A549 (cell line): ENCODE results near the gene UMODL1. TPM values are rescaled to one million over a fixed set of nuclear protein-coding genes. Genes with fewer than 3 reads are reported as not detected.

ENCODE experiments used
- ATAC-seq, 2 experiments: fragments of 200-7000 bp in 1 of 2; fragments of >200 bp in 1 of 2; cut with Nextera tagmentation in 1 of 2; cut with Tn5 transposase in 1 of 2; 3 replicates each; pipeline versions ENCODE4 v1.8.0 to v1.9.1; 2018 to 2020; ENCODE audit warnings: mild to moderate bottlenecking in 1 of 2, moderate library complexity in 1 of 2
- CTCF ChIA-PET: fragments of 300-600 bp; sonication (Branson Sonifier 250); formaldehyde crosslinking; extraction: SDS; loops from one replicate; lab custom pipeline; 2021; ENCODE audit warnings: antibody characterized with exemption, inconsistent platforms; lab: Yijun Ruan, JAX
- POLR2A ChIA-PET: fragments of 350-600 bp; formaldehyde crosslinking; extraction: SDS; loops from one replicate; lab custom pipeline; 2021; ENCODE audit warnings: antibody characterized with exemption, inconsistent platforms; lab: Yijun Ruan, JAX
- DNase-seq, 2 experiments: peaks; one replicate each; pipeline versions ENCODE4 v3.0.0 to v3.0.0-alpha.2; 2011 to 2016; ENCODE audit warnings: low read depth in 1 of 2, low spot score in 1 of 2
- FAIRE-seq: peaks from 2 replicates; lab custom pipeline; 2011; peaks lifted over from hg19 to GRCh38; lab: Jason Lieb, UNC
- H3K27ac ChIP-seq, 2 experiments: fragments of >200 bp; sonication (Bioruptor Twin); formaldehyde crosslinking; 3 replicates each; pipeline ENCODE4 v1.5.1; 2016 to 2017
- H3K4me1 ChIP-seq: fragments of >200 bp; sonication (Bioruptor Twin); formaldehyde crosslinking; 3 replicates; pipeline ENCODE4 v1.6.1; 2016
- H3K4me2 ChIP-seq: fragments of >200 bp; sonication (Bioruptor Twin); formaldehyde crosslinking; 3 replicates; pipeline ENCODE4 v1.6.1; 2016
- H3K4me3 ChIP-seq: fragments of >200 bp; sonication (Bioruptor Twin); formaldehyde crosslinking; 3 replicates; pipeline ENCODE4 v1.5.1; 2016
- H3K9me3 ChIP-seq: fragments of >200 bp; sonication (Bioruptor Twin); formaldehyde crosslinking; 3 replicates; pipeline ENCODE4 v1.6.1; 2016
- CBX2 ChIP-seq: fragments of 200-600 bp; sonication (generic); IDR thresholded peaks from 2 replicates; pipeline ENCODE4 v1.6.1; 2016; ENCODE audit warnings: low read depth, mild to moderate bottlenecking, borderline replicate concordance
- CBX8 ChIP-seq: fragments of 200-600 bp; sonication (generic); IDR thresholded peaks from 2 replicates; pipeline ENCODE4 v1.6.1; 2016
- CHD4 ChIP-seq: fragments of 200-600 bp; sonication (generic); IDR thresholded peaks from 2 replicates; pipeline ENCODE4 v1.6.1; 2016; ENCODE audit warnings: antibody characterized with exemption, mild to moderate bottlenecking, borderline replicate concordance
- EHF ChIP-seq: fragments of 250-450 bp; sonication (Bioruptor Pico); IDR thresholded peaks from 2 replicates; pipeline ENCODE4 v1.5.0; 2020; ENCODE audit warnings: mild to moderate bottlenecking
- ESRRA ChIP-seq: fragments of 150-350 bp; IDR thresholded peaks from 2 replicates; pipeline ENCODE4 v1.6.1; 2014; ENCODE audit warnings: mild to moderate bottlenecking, low read length, borderline replicate concordance
- FOXS1 ChIP-seq: fragments of 250-450 bp; sonication (Bioruptor Pico); IDR thresholded peaks from 2 replicates; pipeline ENCODE4 v1.5.0; 2020; ENCODE audit warnings: mild to moderate bottlenecking, moderate library complexity
- GATA3 ChIP-seq: IDR thresholded peaks from 2 replicates; pipeline ENCODE4 v1.6.1; 2012; ENCODE audit warnings: borderline replicate concordance
- HOXB13 ChIP-seq: fragments of 250-450 bp; sonication (Bioruptor Pico); IDR thresholded peaks from 2 replicates; pipeline ENCODE4 v1.5.0; 2020; ENCODE audit warnings: low read depth, mild to moderate bottlenecking, moderate library complexity
- JUNB ChIP-seq: fragments of >200 bp; sonication (Bioruptor Twin); formaldehyde crosslinking; IDR thresholded peaks from 2 replicates; pipeline ENCODE4 v1.6.1; 2016
- KDM5A ChIP-seq: fragments of 200-600 bp; sonication (generic); IDR thresholded peaks from 2 replicates; pipeline ENCODE4 v1.6.1; 2016; ENCODE audit warnings: antibody characterized with exemption, mild to moderate bottlenecking
- MAFK ChIP-seq: fragments of 450-650 bp; IDR thresholded peaks from 2 replicates; pipeline ENCODE4 v1.6.1; 2014; ENCODE audit not compliant: partially characterized antibody
- MYC ChIP-seq: IDR thresholded peaks from 2 replicates; pipeline ENCODE4 v1.6.1; 2012; ENCODE audit warnings: mild to moderate bottlenecking, inconsistent platforms, low read length, improper control_type of control experiment, borderline replicate concordance
- NFE2L2 ChIP-seq: fragments of 150-350 bp; conservative IDR thresholded peaks from 2 replicates; pipeline ENCODE4 v1.6.1; 2014; ENCODE audit warnings: low read length
- NPAS2 ChIP-seq: fragments of 250-450 bp; sonication (Bioruptor Pico); IDR thresholded peaks from 2 replicates; pipeline ENCODE4 v1.8.0; 2022; ENCODE audit warnings: mild to moderate bottlenecking, moderate library complexity, borderline replicate concordance
- POLR2A ChIP-seq: IDR thresholded peaks from 2 replicates; pipeline ENCODE4 v1.6.1; 2012; ENCODE audit warnings: mild to moderate bottlenecking, low read length
- RAD21 ChIP-seq, 2 experiments: fragments of >200 bp in 1 of 2; sonication (Bioruptor Twin) in 1 of 2; formaldehyde crosslinking in 1 of 2; IDR thresholded peaks in 1 of 2; conservative IDR thresholded peaks in 1 of 2; 2 replicates in 1 of 2; 3 replicates in 1 of 2; pipeline ENCODE4 v1.6.1; 2012 to 2018; ENCODE audit warnings: inconsistent platforms in 1 of 2
- RFX5 ChIP-seq: fragments of 450-650 bp; IDR thresholded peaks from 2 replicates; pipeline ENCODE4 v1.7.1; 2014; ENCODE audit warnings: antibody characterized with exemption, mild to moderate bottlenecking, moderate library complexity
- RNF2 ChIP-seq: fragments of 200-600 bp; sonication (generic); IDR thresholded peaks from 2 replicates; pipeline ENCODE4 v1.6.1; 2016; ENCODE audit warnings: low read depth, mild to moderate bottlenecking, antibody characterized with exemption, moderate library complexity, borderline replicate concordance
- TFCP2L1 ChIP-seq: fragments of 250-450 bp; sonication (Bioruptor Pico); IDR thresholded peaks from 2 replicates; pipeline ENCODE4 v1.5.0; 2021; ENCODE audit warnings: mild to moderate bottlenecking
- ZFP36 ChIP-seq: fragments of 450-650 bp; IDR thresholded peaks from 2 replicates; pipeline ENCODE4 v1.6.1; 2014; ENCODE audit warnings: borderline replicate concordance; ENCODE audit not compliant: partially characterized antibody
- ZNF302 ChIP-seq: fragments of 250-450 bp; sonication (Bioruptor Pico); IDR thresholded peaks from 2 replicates; pipeline ENCODE4 v1.9.0; 2021; ENCODE audit warnings: inconsistent platforms, mild to moderate bottlenecking, moderate library complexity
- ZSCAN20 ChIP-seq: fragments of 250-450 bp; sonication (Bioruptor Pico); IDR thresholded peaks from 2 replicates; pipeline ENCODE4 v1.8.0; 2022; ENCODE audit warnings: mild to moderate bottlenecking, moderate library complexity
- WGBS: methylation state at CpG from one replicate; pipeline ENCODE4 v1.1.6; 2017; ENCODE audit errors: missing lambda C conversion rate; 5-methylcytosine and 5-hydroxymethylcytosine counted together
- polyA plus RNA-seq, 4 experiments: library from polyadenylated mRNA; depleted of rRNA in 3 of 4; stranded (reverse); fragments of >200 nt; fragmentation: RNase III in 1 of 4; extraction: RNeasy Plus Mini Kit Qiagen cat#74134 plus additional on column Dnase treatment in 1 of 4; gene quantifications; 2 replicates in 3 of 4; 3 replicates in 1 of 4; pipeline ENCODE4 v1.2.3, GENCODE V29; 2011 to 2017
- TF ChIP-seq, protein P1 (sequence below): fragments of >200 bp; sonication (Bioruptor Twin); formaldehyde crosslinking; IDR thresholded peaks from 2 replicates; pipeline ENCODE4 v1.6.1; 2016
- TF ChIP-seq, protein P2 (sequence below): IDR thresholded peaks from 2 replicates; pipeline ENCODE4 v1.6.1; 2012; ENCODE audit warnings: low read depth, borderline replicate concordance
- TF ChIP-seq, protein P3 (sequence below): fragments of 250-450 bp; sonication (Bioruptor Pico); IDR thresholded peaks from 2 replicates; pipeline ENCODE4 v1.5.0; 2020; ENCODE audit warnings: low read depth, mild to moderate bottlenecking, moderate library complexity
- TF ChIP-seq, protein P4 (sequence below): fragments of 200-600 bp; sonication (generic); IDR thresholded peaks from 2 replicates; pipeline ENCODE4 v1.6.1; 2016; ENCODE audit warnings: antibody characterized with exemption, mild to moderate bottlenecking, moderate library complexity

Gene UMODL1
- polyA plus RNA-seq, 2 of the 4 experiments (the other 2 are of a cell fraction): not detected

DNA sequence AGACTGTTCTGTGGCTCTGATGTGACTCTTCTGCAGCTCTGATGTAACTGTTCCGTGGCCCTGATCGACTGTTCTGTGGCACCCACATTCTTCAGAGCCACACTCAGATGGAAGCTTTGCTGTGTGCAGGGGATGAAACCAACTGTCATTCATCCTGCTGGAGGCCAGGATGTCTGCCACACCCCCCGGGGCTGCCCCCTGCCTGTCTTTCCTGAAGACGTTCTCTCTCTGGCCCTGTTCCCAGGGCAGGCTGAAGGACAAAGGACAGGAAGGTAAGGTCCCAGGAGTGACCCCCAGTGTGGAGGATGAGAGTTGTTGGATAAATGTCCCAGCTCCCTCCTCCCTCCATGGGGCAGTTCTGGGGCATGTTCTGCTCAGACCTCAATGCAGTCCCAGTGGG is 29.4 kb upstream of the UMODL1 start (continued):
- TF ChIP-seq MAFK (no peak), MYC (no peak), EHF (no peak), JUNB (no peak)

DNA sequence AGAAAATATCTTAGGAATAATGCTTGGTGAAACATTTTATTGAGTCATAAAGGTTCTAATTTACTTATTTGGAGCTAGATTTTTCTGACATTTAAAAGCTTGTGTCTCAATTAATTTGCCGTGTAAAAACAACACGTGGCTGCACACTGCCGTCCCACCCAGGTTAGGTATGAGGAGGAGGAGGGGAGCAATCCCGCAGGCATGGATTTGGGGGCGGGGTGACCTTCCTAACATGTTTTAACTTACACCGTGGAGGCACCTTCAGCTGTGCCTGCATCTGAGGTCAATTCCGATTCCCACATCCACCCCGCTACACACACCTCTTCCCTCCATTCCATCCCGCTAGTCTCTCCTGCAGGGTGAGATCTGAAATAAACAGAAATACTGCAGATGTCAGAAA is 28.5 kb upstream of the UMODL1 start:
- H3K4me1 ChIP-seq: peaks cover 5% of the 10 kb centered on the region; the same call in 2 of the 3 replicates
- WGBS: 60% methylated on average over 9 of the region's 9 CpGs
- POLR2A ChIA-PET: no interaction called here
- CTCF ChIA-PET: interaction anchor here (1.3 kb wide), 1 partner anchor 74 kb away, joined by 3 read pairs; no protein-coding TSS in a partner anchor
- FAIRE-seq: no peak
- no peak for DNase-seq
- H3K27ac ChIP-seq: no peak overlapping the region
- no peaks in the 10 kb centered on the region for H3K9me3 ChIP-seq
- no peak overlapping the region for H3K4me3 ChIP-seq
- TF ChIP-seq ZNF302 (no peak), RFX5 (no peak), ZSCAN20 (CRISPR knock-in tag) (no peak), NPAS2 (CRISPR knock-in tag) (no peak)
- no peak for ATAC-seq
- no peak overlapping the region for H3K4me2 ChIP-seq

DNA sequence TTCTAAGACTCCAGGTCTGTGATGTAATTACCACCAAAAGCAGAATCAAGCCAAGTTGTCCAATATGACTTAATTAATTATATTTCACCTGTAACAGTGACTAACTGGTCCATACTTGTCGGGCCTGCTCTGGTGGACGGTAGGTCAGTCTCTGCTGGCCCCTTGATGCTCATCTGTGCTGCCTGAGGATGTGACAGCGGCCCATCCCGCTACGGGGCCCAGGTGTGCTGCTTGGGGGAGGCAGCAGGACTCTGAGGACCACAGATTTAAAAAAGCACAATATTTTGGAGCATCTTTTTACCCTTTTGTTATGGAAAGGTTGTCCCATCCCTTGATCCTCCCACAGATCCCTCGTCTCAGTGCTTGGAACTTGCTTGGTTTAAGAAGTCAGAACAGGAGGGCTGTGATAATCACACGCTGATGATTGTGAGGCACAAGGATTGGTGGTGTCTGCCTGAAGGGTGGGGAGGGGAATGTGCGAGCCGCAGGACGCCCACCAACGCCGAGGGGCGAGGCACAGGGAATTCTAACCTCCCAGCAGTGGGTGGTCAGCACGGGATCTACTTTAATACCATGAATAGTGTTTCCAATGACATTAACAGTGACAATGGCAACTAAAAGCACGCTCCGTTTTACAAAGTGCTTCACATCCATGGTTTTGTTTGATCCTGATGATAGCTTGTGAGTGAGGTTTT is 27.8 kb upstream of the UMODL1 start:
- H3K4me1 ChIP-seq: peaks cover 5% of the 10 kb centered on the region; the same call in 2 of the 3 replicates
- DNase-seq (no peak), FAIRE-seq (no peak), ATAC-seq (no peak)
- H3K27ac ChIP-seq: no peak overlapping the region
- TF ChIP-seq FOXS1 (no peak), RAD21 (conservative IDR thresholded peaks at IDR 0.05 in 1 of 2, IDR thresholded peaks at IDR 0.05 in 1 of 2) (no peak), CBX8 (no peak), KDM5A (no peak), POLR2A (no peak), GATA3 (no peak), TFCP2L1 (CRISPR knock-in tag) (no peak), NFE2L2 (no peak), ESRRA (no peak), ZFP36 (no peak), CBX2 (no peak), RNF2 (no peak), HOXB13 (no peak), MYC (no peak), CHD4 (no peak)
- TF ChIP-seq, protein P1, sequence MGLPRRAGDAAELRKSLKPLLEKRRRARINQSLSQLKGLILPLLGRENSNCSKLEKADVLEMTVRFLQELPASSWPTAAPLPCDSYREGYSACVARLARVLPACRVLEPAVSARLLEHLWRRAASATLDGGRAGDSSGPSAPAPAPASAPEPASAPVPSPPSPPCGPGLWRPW: no peak
- TF ChIP-seq, protein P2, sequence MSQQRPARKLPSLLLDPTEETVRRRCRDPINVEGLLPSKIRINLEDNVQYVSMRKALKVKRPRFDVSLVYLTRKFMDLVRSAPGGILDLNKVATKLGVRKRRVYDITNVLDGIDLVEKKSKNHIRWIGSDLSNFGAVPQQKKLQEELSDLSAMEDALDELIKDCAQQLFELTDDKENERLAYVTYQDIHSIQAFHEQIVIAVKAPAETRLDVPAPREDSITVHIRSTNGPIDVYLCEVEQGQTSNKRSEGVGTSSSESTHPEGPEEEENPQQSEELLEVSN: no peak
- TF ChIP-seq, protein P3, sequence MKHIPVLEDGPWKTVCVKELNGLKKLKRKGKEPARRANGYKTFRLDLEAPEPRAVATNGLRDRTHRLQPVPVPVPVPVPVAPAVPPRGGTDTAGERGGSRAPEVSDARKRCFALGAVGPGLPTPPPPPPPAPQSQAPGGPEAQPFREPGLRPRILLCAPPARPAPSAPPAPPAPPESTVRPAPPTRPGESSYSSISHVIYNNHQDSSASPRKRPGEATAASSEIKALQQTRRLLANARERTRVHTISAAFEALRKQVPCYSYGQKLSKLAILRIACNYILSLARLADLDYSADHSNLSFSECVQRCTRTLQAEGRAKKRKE (CRISPR knock-in tag): no peak
- TF ChIP-seq, protein P4, sequence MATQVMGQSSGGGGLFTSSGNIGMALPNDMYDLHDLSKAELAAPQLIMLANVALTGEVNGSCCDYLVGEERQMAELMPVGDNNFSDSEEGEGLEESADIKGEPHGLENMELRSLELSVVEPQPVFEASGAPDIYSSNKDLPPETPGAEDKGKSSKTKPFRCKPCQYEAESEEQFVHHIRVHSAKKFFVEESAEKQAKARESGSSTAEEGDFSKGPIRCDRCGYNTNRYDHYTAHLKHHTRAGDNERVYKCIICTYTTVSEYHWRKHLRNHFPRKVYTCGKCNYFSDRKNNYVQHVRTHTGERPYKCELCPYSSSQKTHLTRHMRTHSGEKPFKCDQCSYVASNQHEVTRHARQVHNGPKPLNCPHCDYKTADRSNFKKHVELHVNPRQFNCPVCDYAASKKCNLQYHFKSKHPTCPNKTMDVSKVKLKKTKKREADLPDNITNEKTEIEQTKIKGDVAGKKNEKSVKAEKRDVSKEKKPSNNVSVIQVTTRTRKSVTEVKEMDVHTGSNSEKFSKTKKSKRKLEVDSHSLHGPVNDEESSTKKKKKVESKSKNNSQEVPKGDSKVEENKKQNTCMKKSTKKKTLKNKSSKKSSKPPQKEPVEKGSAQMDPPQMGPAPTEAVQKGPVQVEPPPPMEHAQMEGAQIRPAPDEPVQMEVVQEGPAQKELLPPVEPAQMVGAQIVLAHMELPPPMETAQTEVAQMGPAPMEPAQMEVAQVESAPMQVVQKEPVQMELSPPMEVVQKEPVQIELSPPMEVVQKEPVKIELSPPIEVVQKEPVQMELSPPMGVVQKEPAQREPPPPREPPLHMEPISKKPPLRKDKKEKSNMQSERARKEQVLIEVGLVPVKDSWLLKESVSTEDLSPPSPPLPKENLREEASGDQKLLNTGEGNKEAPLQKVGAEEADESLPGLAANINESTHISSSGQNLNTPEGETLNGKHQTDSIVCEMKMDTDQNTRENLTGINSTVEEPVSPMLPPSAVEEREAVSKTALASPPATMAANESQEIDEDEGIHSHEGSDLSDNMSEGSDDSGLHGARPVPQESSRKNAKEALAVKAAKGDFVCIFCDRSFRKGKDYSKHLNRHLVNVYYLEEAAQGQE: no peak
- CTCF ChIA-PET: interaction anchor here (1.3 kb wide), 1 partner anchor 73 kb away, joined by 3 read pairs; no protein-coding TSS in a partner anchor
- no peak overlapping the region for H3K4me2 ChIP-seq
- 65% methylated on average over 15 of the region's 16 CpGs for WGBS
- POLR2A ChIA-PET: no interaction called here
- no peaks in the 10 kb centered on the region for H3K9me3 ChIP-seq
- no peak overlapping the region for H3K4me3 ChIP-seq
